GM18951 (cell line): ENCODE measurements around the gene HOXB9.

ENCODE experiments used
- POLR2A ChIP-seq: IDR thresholded peaks from 4 replicates; pipeline ENCODE4 v1.6.1; 2011; ENCODE audit warnings: mild to moderate bottlenecking; ENCODE audit not compliant: insufficient read length, insufficient read depth; ENCODE audit errors: extremely low read depth
- in situ Hi-C: fragments of 300-500 bp; cut with MboI; formaldehyde crosslinking; loops from one replicate; pipeline ENCODE4 v1.12.0; 2022; ENCODE audit warnings: low sequenced_read_pairs, mixed read lengths, inconsistent platforms; ENCODE audit not compliant: unreplicated experiment

HOXB9 gene

DNA sequence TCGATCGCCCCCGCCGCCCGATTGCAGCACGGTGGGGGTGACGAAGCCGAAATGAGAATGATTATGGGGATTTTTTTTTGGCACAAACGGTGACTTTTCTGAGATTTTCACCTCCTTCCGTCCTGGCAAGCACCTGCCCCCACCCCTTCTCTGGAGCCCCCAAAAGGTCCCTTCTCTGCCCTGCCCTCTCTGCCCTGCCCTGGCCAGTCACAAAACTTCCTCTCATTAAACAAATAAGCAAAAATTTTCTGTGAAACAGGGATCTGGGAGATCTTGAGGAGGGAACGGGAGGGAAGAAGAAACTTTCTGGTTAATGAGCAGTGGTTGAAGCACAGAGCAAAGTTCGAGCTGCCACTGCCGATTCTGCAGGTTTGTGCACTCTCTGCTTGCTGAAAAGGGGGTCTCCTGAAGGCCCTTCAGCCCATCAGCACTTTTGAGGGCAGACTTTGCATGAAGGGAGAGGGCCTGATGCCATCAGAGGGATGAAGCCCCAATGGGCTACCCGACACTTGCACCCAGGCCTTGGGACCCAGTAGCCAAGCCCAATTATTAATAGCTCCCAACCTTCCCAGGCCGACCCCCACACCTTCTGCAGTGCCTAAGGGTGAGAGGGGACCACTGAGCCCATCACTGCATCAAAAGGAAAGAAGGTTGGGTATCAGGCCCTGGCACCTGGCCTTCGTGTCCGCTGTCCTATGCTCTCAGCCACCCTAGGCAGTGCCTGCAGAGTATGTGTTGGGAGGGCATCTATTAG, 10.0 kb downstream of the HOXB9 start:
- in situ Hi-C loops = no loop called here
- TF ChIP-seq POLR2A = no peak

DNA sequence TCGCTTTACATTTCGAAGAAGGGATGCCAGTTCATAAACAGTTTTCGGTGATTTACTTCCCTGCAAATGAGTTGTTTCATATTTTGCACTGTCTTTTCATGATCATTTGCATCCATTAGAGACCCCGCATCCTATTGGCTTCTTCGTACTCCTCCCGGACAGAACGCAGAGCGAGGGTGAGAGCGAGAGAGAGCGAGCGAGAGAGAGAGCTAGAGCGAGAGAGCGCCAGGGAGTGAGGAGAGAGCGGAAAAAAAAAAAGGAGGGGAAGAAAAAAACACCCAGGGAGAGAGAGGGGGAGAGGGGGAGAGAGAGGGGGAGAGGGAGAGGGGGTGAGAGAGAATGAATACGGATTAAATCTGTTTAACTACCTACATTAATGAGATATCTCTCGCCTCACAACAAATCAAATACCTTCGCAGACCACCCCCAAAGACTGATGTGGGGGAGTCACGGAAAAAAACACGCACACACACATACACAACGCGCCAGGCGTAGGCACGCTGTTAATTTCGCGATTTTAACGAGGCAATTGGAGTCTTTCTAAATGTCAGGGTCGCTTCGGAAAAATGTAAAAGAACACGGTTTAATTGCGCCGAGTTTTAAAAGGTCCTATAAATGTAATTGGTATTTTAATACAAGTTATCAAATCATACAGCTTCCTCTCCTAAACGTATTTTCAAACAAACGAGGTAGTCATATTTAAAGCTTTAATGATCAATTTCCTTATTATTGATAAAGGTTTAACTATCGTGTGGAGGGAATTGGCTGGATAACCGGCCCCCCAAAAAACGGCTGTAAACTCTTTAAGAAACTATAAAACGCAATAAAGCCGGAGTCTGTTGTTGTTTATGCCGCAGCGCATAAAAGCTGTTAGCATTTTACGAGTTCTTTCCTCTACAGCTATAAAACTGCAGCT, 10.9 kb downstream of the HOXB9 start, which contains the start of gene HOXB8:
HOXB8 (minus strand) TSS at position 246 of the 916 bp plus-strand sequence. CDS start 588 bp downstream, outside the sequence.
- in situ Hi-C loops = no loop called here
- TF ChIP-seq POLR2A = no peak

DNA sequence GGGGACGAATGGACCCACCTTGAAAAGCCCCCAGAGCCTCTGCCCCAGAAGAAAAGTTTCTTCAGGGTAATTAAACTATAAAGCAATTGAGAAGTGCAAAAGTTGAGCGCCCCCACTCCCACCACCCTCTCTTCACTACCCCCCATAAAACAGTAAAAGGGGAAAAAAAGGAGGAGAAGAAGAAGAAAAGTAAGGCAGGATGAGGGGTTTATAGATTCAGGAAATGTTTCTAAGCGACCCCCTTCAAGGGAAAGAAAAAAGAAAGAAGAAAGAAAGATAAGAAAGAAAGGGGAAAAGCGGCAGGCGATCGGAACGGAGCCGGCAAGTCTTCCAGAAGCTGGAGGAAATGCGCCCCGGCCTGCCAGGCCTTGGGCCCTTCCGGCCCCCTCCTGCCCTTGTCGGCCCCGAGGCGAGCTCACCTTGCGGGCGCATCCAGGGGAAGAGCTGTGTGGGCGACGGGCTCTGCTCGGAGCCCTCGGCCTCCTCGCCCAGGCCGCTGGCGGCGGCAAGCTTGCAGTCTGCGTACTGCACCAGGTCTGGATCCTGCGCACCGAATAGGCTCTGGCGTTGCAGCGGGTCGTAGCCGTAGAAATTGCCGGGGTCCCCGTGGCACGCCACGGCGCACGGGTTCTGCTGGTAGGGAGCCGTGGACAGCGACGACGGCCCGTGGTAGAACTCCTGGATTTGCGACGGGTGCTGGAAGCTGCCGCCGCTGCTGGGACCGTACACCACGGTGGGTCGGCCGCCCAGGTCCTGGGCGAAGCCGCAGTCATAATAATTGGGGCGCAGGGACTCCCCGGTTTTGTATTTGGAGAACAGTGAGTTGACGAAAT, 12.1 kb downstream of the HOXB9 start:
- in situ Hi-C loops = no loop called here
- no peak for TF ChIP-seq POLR2A

DNA sequence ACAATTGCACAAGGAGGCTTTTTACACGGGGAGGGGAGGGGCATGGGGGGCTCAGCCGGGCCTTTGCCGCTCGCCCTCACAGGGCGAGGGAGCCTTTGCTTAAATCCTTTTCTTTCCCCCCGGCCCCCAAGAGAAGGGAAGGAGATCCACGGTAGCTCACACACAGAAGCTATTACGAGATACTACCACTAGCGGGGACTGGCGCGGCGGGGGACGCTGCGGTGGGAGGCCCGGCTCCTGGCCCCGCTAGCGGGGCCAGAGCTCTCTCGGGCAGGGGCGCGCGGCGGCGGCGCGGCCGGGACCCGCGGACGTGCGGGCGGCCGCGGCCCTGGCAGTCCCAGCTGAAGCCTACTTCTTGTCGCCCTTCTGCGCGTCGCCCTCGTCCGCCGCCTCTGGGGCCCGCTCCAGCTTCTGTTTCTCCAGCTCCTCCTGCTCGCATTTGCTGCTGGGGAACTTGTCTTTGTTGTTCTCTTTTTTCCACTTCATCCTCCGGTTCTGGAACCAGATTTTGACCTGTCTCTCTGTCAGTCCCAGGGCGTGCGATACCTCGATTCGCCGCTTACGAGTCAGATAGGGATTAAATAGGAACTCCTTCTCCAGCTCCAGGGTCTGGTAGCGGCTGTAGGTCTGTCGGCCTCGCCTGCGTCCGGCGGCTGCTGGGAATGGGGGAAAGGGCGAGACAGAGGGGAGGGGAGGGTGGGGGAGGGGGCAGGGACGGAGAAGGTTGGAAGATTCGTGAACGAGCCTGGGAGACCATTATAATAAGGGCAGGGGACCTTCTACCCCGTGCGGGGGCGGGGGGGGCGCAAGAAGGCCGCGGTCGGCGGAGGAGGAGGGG, 13.1 kb downstream of the HOXB9 start:
- in situ Hi-C loops = no loop called here
- no peak for TF ChIP-seq POLR2A

DNA sequence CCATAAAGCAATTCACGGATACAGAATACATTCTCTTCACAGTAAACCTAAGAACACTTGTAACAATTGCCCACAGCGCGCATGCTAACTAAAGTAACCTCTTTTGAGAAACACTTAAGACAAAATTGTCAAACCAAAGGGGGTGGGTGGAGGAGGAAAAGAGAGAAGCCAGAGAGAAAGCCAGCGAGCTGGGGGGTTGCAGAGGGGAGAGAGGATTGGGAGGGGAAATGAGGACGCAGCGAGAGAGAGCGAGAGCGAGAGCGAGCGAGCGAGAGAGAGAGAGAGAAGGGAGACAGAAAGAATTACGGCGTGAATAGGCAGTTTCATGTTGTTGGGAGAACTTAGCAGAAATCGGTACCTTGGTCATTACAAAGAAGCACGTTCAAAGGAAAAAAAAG, 13.7 kb downstream of the HOXB9 start:
- in situ Hi-C loops = no loop called here
- TF ChIP-seq POLR2A = no peak

DNA sequence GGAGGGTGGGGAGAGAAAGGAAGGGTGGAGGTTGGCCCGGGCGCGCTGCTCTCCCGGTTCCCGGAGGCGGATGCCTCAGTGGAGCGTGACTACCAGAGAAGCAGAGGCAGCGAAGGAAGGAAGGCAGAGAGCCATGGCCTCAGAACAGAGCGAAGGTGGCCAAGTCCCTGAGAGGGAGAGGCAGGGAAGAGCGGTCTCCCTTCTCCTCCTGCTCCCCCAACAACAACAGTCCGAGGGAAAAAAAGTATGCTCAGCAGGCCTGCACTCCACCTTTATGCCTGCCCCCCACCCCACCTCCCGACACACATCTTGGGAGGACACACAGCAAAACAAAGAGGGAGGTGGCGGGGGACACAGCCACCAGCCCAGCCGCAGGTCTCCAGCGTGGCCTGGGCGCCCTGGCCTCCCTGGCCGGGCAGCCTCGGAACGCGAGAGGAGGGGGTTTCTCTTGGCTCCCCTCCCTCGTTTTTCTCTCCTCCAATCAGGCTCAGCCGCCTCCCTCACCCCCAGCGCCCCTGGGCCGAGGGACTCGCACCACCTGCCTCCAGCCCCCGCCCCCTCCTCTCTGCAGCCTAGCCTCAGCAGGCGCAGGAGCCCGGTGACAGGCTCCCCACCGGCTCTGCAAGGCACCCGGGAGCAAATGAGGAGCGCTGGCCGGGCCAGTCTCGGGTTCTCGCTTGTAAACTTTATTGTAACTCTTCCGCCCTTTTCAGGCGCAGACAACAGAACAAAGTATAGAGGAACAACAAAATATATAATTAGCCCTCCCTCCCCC, 14.3 kb downstream of the HOXB9 start:
- in situ Hi-C loops = no loop called here
- TF ChIP-seq POLR2A = peak; percentile 22

DNA sequence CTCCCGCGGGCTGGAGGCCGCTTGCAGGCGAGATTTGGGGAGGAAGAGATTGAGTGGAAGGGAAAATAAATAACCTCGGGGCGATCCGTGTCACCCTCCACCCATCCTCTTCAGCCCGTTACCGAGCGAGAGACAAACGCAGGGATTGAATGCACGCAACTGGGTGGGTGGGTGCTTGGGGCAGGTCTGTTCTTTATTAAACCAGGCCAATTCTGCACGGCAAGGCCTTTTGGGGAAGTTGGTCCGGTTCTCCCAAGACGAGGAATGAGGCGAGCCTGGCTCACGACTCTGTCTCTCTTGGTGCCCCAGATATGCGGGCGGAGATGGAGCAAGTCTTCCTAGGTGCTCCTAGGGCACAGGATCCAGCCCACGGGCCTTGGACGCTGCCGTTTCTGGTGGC, 14.9 kb downstream of the HOXB9 start:
- in situ Hi-C loops = no loop called here
- TF ChIP-seq POLR2A = no peak

DNA sequence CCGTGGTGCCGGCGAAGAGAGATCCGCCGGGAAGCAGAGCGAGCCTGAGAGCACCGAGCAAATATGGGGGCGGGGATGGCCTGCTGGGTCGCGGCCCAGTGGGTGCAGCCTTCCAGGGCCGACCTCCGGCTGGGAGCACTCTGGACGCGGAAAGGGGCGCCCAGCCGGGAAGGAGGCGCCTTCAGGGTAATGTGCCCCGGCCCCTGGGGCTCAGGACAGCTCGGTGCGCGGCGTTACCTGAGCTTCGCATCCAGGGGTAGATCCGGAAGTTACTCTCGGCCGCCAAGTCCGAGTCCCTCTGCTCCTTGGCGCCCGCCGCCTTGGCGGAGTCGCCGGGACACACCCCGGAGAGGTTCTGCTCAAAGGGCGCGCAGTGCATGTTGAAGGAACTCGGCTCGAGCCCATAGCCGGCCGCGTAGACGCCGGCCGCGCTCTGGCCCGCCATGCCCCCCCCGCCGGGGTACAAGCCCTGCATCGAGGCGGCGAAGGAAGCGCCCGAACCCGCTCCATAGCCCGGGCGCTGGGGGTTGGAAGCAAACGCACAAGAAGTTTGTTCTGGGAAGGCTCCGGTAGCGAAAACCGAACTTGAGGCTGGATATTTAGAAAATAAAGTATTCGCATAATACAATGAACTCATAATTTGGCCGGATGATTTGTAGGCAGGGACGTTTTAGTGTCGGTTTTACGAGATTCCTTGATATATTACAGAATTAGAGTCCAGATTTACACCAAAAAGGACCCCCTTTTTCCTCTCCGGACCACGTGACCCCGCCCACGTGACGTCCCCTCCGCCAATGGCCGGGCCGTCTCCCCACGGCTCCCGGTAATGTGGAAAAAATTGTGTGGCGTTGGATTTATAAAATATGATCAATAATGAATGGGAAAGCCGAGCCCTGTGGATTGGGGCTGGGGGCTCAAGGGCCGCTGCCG, 15.6 kb downstream of the HOXB9 start, which contains the start of gene HOXB7:
HOXB7 (minus strand) TSS at position 736 of the 930 bp plus-strand sequence; CDS start at position 637, 99 bp downstream.
- TF ChIP-seq POLR2A = peak; percentile 46
- in situ Hi-C loops = no loop called here

DNA sequence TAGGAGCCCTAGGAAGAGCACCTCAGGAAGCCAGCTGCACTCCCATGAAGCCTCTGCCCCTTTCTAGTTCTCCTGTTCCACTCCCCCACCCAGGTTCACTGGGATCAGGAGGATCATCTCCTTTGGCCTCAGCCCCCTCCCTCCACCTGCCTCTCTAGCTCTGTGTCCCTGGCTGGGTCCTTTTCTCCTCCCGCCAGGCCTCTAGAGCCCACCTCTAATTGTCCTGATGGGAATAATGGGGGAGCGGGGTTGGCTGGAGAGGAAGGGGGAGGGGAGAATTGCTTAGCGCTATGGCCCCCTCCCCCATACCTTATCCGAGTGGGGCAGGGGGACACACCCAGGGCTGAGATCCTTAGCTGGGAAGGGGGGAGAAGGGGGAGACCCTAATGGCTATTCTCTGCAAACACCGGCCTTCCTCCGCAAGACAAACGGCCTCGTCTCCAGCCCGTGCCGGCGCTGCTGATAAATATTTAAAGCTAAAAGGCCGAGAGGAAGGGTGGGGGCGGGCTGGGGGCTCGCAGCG, 16.3 kb downstream of the HOXB9 start:
- in situ Hi-C loops = no loop called here
- TF ChIP-seq POLR2A = no peak

DNA sequence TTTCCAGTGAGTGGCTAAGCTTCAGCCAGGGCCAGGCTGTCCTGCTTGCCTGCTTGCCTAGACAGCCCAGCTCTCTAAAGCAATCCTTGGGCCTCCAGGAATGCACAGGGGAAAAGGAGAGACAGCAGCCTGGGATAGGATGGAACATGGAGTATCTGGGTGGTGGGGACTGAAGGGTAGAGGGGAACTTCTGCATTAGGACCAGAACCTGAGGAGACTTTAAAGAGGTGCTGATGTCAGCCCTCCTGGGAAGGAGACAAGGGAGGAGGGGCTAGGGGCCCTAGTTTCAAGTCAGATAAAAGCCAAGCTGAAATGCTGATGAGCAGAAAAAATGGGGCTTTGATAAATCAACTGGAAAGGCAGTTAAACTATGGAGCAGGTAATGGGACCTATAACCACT, 17.1 kb downstream of the HOXB9 start:
- in situ Hi-C loops = no loop called here
- no peak for TF ChIP-seq POLR2A
